ENCODE results near the gene FMO1. TPM values are rescaled to one million over a fixed set of nuclear protein-coding genes. Genes with fewer than 3 reads are reported as not detected.

The FMO1 gene
- total and polyA plus RNA-seq, 10 of the 15 experiments (the other 5 are each of a cell fraction or from before 2014, with no cell fraction given), result not detected

DNA sequence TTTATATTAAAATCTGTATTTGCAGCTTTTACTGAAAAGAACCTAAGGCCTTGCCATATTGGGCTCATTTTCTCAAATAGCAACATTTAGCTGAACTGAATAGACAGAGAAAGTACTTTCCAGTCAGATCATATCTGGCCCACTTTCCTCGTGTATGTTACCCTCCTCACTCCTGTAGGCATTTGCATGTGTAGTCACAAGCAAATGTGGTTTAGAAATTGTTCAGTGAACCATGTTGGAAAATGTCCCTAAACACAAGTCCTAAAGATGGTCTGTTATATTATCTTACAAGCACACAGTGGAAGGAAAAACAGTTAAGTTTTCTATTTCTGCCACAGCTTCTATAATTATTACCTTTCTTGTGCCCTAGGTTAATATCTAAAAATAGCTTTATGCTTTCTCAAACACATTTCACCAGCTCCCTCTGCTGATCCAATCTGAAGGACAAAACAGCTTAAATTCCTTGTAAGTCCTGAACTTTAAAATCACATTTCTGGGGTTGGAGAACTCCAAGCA lies 65.1 kb downstream of the FMO1 start:
- in situ Hi-C loops (cut with MboI), result no loop called here
- peak overlapping the region; percentile 26 for H2AFZ ChIP-seq (ENCODE audit: control insufficient read depth, low read depth, low read length)

More for the DNA sequence above, 65.1 kb downstream of the FMO1 start:
- DNase-seq (ENCODE audit: low read depth, low spot score) (no peak), ATAC-seq (peak; percentile 63), FAIRE-seq (no peak)
- Histone ChIP-seq H3K9me3 (replicated peaks; ENCODE audit: control insufficient read depth, insufficient read depth, low read length) (no peaks in the 10 kb centered on the region), H3K4me1 (ENCODE audit: control insufficient read depth, insufficient read depth, low read length) (0 out of 2 replicates have a peak, but pooled peaks cover 6% of the 10 kb centered on the region), H3K4me2 (ENCODE audit: control insufficient read depth, insufficient read depth) (no peak overlapping the region), H3K9ac (ENCODE audit: control insufficient read depth, insufficient read depth, low read length) (no peak overlapping the region), H3K27ac (ENCODE audit: control insufficient read depth, insufficient read depth) (no peak overlapping the region), H3K27me3 (replicated peaks in 1 of 2; ENCODE audit: control insufficient read depth in 2 of 2, insufficient read depth in 2 of 2, low read length in 1 of 2) (no peaks in the 10 kb centered on the region), H3K4me3 (no peak overlapping the region), H3K79me2 (ENCODE audit: control insufficient read depth, insufficient read depth, low read length) (no peaks in the 10 kb centered on the region), H3K36me3 (ENCODE audit: control insufficient read depth in 2 of 2, insufficient read depth in 2 of 2, low read length in 1 of 2) (no peaks in the 10 kb centered on the region), H4K20me1 (ENCODE audit: control insufficient read depth, insufficient read depth) (no peaks in the 10 kb centered on the region)
- ChIA-PET SMC1A (ENCODE audit: uncharacterized antibody, unreplicated experiment) (interaction anchor here (0.7 to 4.0 kb wide), 27 partner anchors 9 to 428 kb away, joined by 3 to 60 read pairs (median 4); partner anchors contain the start of gene FMO1), POLR2A (interaction anchor here (0.5 to 1.8 kb wide), 8 partner anchors 39 to 1462 kb away, joined by 3 to 7 read pairs (median 3); partner anchors contain the start of gene FMO1), CTCF (interaction anchor here (0.6 to 3.2 kb wide), 54 partner anchors 8 to 1387 kb away, joined by 3 to 162 read pairs (median 4); partner anchors contain the start of genes FMO1, FMO2 and PRRC2C), RAD21 (ENCODE audit: unreplicated experiment) (interaction anchor here (0.8 to 2.0 kb wide), 19 partner anchors 27 to 1419 kb away, joined by 3 to 46 read pairs (median 5); partner anchors contain the start of gene PRRC2C)
- WGBS (ENCODE audit: insufficient coverage, insufficient replicate concordance, low lambda C conversion rate, missing lambda C conversion rate), result 5% methylated on average over 1 of the region's 1 CpG
- TF ChIP-seq CHD1 (IDR thresholded peaks at IDR 0.05; ENCODE audit: low read depth, low read length) (no peak), BHLHE40 (IDR thresholded peaks at IDR 0.05; ENCODE audit: borderline replicate concordance in 1 of 2, low read depth in 2 of 2, low read length in 1 of 2) (peak; percentile 52 to 56; a peak in 2 of 4 replicates), RFX5 (IDR thresholded peaks at IDR 0.05; ENCODE audit: low read depth, low read length) (no peak), NR2C2 (IDR thresholded peaks at IDR 0.05; ENCODE audit: borderline replicate concordance, control insufficient read depth, insufficient read length, low read depth) (no peak), BCLAF1 (IDR thresholded peaks at IDR 0.05) (no peak), POU2F2 (IDR thresholded peaks at IDR 0.05; ENCODE audit: borderline replicate concordance, low read depth, low read length) (0 out of 3 replicates have a peak, but pooled peaks have one; percentile 36), SIX5 (IDR thresholded peaks at IDR 0.05; ENCODE audit: low read depth, low read length, severe bottlenecking) (no peak), IKZF1 (conservative IDR thresholded peaks at IDR 0.05) (0 out of 2 replicates have a peak, but pooled peaks have one; percentile 9), HDAC2 (IDR thresholded peaks at IDR 0.05) (no peak), RUNX3 (IDR thresholded peaks at IDR 0.05; ENCODE audit: low read length) (peak; percentile 37; the same call in 1 of the 2 replicates), TBL1XR1 (IDR thresholded peaks at IDR 0.05; ENCODE audit: low read depth, low read length) (0 out of 2 replicates have a peak, but pooled peaks have one; percentile 21)
- intact Hi-C loops (cut with micrococcal nuclease; ENCODE audit: unreplicated experiment), result loop anchor here (1.0 to 10.0 kb wide), 2 partner anchors 229 to 346 kb away; no protein-coding TSS in a partner anchor
- no TSS peak for BruUV-seq (replicated peaks)
